Nephron progenitor cell (in vitro differentiated cells): Measurements from ENCODE around the gene PRSS8.

Experiments
- DNase-seq: peaks from one replicate; pipeline ENCODE4 v3.0.0; 2021
- H3K27ac Mint-ChIP-seq: 2 replicates; pipeline ENCODE4 v1.8.0; 2021; ENCODE audit warnings: mild to moderate bottlenecking, moderate library complexity, mixed read lengths
- H3K27me3 Mint-ChIP-seq: 2 replicates; pipeline ENCODE4 v1.8.0; 2021; ENCODE audit warnings: mild to moderate bottlenecking, low read depth, mixed read lengths; ENCODE audit not compliant: poor library complexity
- H3K36me3 Mint-ChIP-seq: 2 replicates; pipeline ENCODE4 v1.8.0; 2021; ENCODE audit warnings: low read depth, mixed read lengths
- H3K4me1 Mint-ChIP-seq: 2 replicates; pipeline ENCODE4 v1.8.0; 2021; ENCODE audit warnings: mixed read lengths
- H3K4me3 Mint-ChIP-seq: 2 replicates; pipeline ENCODE4 v1.8.0; 2021; ENCODE audit warnings: mild to moderate bottlenecking, moderate library complexity, mixed read lengths
- H3K9me3 Mint-ChIP-seq: 2 replicates; pipeline ENCODE4 v1.8.0; 2021; ENCODE audit warnings: mild to moderate bottlenecking, moderate library complexity, mixed read lengths
- CTCF ChIP-seq: fragments of 200-600 bp; sonication (generic); IDR thresholded peaks from 2 replicates; pipeline ENCODE4 v1.5.0; 2021; ENCODE audit warnings: antibody characterized with exemption

PRSS8 gene

GRCh38 chr16:31083981-31084380 lies 51.5 kb downstream of the PRSS8 start:
- H3K4me1 Mint-ChIP-seq, result peaks cover 8% of the 10 kb centered on the region
- DNase-seq, result no peak
- peaks cover 17% of the 10 kb centered on the region for H3K36me3 Mint-ChIP-seq
- no peaks in the 10 kb centered on the region for H3K9me3 Mint-ChIP-seq
- peaks cover 3% of the 10 kb centered on the region for H3K27me3 Mint-ChIP-seq
- H3K4me3 Mint-ChIP-seq, result no peak overlapping the region
- no peak for TF ChIP-seq CTCF
- no peak overlapping the region for H3K27ac Mint-ChIP-seq

DNA sequence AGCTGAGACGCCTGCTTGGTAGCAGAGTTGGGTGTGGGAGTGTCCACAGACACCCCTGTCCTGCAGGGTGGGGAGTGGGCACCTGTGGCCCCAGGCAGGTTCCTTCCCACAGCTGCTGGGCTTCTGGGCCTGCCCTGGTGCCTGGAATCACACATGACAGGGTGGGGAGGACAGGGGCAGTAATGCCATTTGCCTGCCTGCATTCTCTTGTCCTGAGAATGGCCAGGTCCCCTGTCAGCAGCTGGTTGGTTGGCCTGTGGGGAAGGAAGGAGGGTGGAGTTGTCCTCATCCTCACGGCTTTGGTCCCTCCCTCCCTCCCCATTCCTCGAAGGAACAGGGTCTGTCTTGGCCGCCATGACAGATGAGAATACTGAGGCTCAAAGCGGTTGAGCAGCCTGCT lies 52.0 kb downstream of the PRSS8 start:
- DNase-seq, result no peak
- Mint-ChIP-seq H3K27ac (no peak overlapping the region), H3K9me3 (no peaks in the 10 kb centered on the region), H3K27me3 (peaks cover 3% of the 10 kb centered on the region), H3K4me1 (peaks cover 8% of the 10 kb centered on the region), H3K4me3 (no peak overlapping the region), H3K36me3 (peaks cover 21% of the 10 kb centered on the region)
- TF ChIP-seq CTCF, result no peak

DNA sequence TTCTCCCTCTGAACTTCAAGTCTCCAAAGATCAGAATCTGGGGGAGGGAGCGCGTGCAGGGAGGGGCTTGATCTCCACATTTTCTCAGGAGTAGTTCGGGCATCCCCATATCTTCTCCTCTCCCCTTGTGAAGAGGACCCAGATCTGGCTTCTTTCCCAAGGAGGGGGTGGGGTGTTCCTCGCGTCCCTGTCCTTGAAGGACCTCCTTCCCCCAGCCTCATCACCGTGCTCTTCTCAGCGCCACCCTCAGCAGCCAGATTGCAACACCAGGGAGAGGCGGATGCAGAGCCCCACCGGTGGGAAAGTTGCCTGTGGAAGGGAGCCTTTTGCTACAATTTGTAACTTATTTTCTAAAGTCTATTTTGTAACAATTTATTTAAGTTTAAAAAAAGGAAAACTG lies 52.4 kb downstream of the PRSS8 start:
- peaks cover 8% of the 10 kb centered on the region for H3K4me1 Mint-ChIP-seq
- no peak overlapping the region for H3K27ac Mint-ChIP-seq
- H3K9me3 Mint-ChIP-seq, result no peaks in the 10 kb centered on the region
- H3K36me3 Mint-ChIP-seq, result peaks cover 26% of the 10 kb centered on the region
- no peak overlapping the region for H3K4me3 Mint-ChIP-seq
- no peak for TF ChIP-seq CTCF
- H3K27me3 Mint-ChIP-seq, result peaks cover 3% of the 10 kb centered on the region
- DNase-seq, result no peak

GRCh38 chr16:31082368-31083045 lies 53.0 kb downstream of the PRSS8 start:
- peak overlapping the region; percentile 91 for H3K27ac Mint-ChIP-seq
- H3K4me3 Mint-ChIP-seq, result no peak overlapping the region
- H3K27me3 Mint-ChIP-seq, result peaks cover 3% of the 10 kb centered on the region
- peaks cover 8% of the 10 kb centered on the region for H3K4me1 Mint-ChIP-seq
- H3K36me3 Mint-ChIP-seq, result peaks cover 32% of the 10 kb centered on the region
- no peak for TF ChIP-seq CTCF
- DNase-seq, result no peak
- no peaks in the 10 kb centered on the region for H3K9me3 Mint-ChIP-seq
